Kidney (tissue), 14 donors: ENCODE data around the gene GPRC5D. TPM values are rescaled to one million over a fixed set of nuclear protein-coding genes. Genes with fewer than 3 reads are reported as not detected.

Experiments used
- DNase-seq, 5 donors: peaks; one replicate each; pipeline ENCODE4 v3.0.0-alpha.2; 2013 to 2020
- FAIRE-seq: peaks from 2 replicates; lab custom pipeline; 2012; peaks lifted over from hg19 to GRCh38; lab: Jason Lieb, UNC
- H3K27ac ChIP-seq, 2 donors: one replicate each; pipeline ENCODE4 v1.7.0; 2013; ENCODE audit warnings: low read depth in 2 of 2, low read length in 2 of 2, inconsistent platforms in 1 of 2
- H3K27me3 ChIP-seq: one replicate; pipeline ENCODE4 v1.7.1; 2013; ENCODE audit warnings: low read length, inconsistent platforms; ENCODE audit not compliant: control insufficient read depth, insufficient read depth
- H3K36me3 ChIP-seq, 3 donors: one replicate each; pipeline versions ENCODE4 v1.7.0 to v1.7.1; 2013; ENCODE audit warnings: low read length in 3 of 3, control low read depth in 1 of 3, inconsistent platforms in 1 of 3; ENCODE audit not compliant: insufficient read depth in 3 of 3, control insufficient read depth in 2 of 3
- H3K4me1 ChIP-seq, 3 donors: one replicate each; pipeline versions ENCODE4 v1.7.0 to v1.7.1; 2013; ENCODE audit warnings: low read length in 3 of 3, inconsistent platforms in 1 of 3, low read depth in 1 of 3; ENCODE audit not compliant: control insufficient read depth in 2 of 3, insufficient read depth in 2 of 3
- H3K4me3 ChIP-seq, 3 donors: one replicate each; pipeline versions ENCODE4 v1.7.0 to v1.8.1; 2013; ENCODE audit warnings: low read length in 3 of 3, control low read depth in 1 of 3, inconsistent platforms in 1 of 3
- H3K9ac ChIP-seq, 3 donors: one replicate each; pipeline versions ENCODE4 v1.7.0 to v1.7.1; 2013; ENCODE audit warnings: low read length in 3 of 3, control low read depth in 1 of 3, inconsistent platforms in 1 of 3
- H3K9me3 ChIP-seq, 3 donors: one replicate each; pipeline versions ENCODE4 v1.7.0 to v1.7.1; 2013; ENCODE audit warnings: low read length in 3 of 3, control low read depth in 1 of 3, inconsistent platforms in 1 of 3; ENCODE audit not compliant: control insufficient read depth in 2 of 3, insufficient read depth in 1 of 3
- CTCF ChIP-seq: IDR thresholded peaks from 3 replicates; pipeline ENCODE4 v1.5.1; 2012; ENCODE audit warnings: mild to moderate bottlenecking, moderate library complexity, borderline replicate concordance; ENCODE audit not compliant: insufficient read depth; ENCODE audit errors: extremely low read depth
- intact Hi-C: fragments of 100-400 bp; cut with DNase I; formaldehyde crosslinking; loops from one replicate; pipeline ENCODE4 v1.11.1; 2022
- polyA plus RNA-seq: library from polyadenylated mRNA; stranded (reverse); fragments of 350-450 nt; fragmentation: Illumina TruSeq; extraction: RNeasy Lipid Tissue Mini Kit (QIAGEN cat#74804); gene quantifications from one replicate; pipeline ENCODE4 v1.2.3, GENCODE V29; 2014; ENCODE audit warnings: low read depth, low replicate concordance; ENCODE audit not compliant: insufficient read depth
- total RNA-seq: library from RNA; stranded (reverse); fragmentation: NEBNext Ultra II Directional; extraction: Animal tissue kit (Norgen Biotek cat#: 25700); gene quantifications from one replicate; pipeline ENCODE4 v1.2.1, GENCODE V29; 2021
- donor health status: control.
- donor health status: control.
- donor health status: control.
- donor health status: control.
- donor health status: control.
- donor health status: DM: yes; HTN: yes; CAD: no.
- donor health status: Normal renal cell carcinoma (clear cell type).

The GPRC5D gene
- total and polyA plus RNA-seq, 2 donors from 2014 or later: 0.25 TPM; not detected in 1

- no peak for FAIRE-seq
- no peak overlapping the region for H3K9ac ChIP-seq
- H3K36me3 ChIP-seq: no peaks in the 10 kb centered on the region
- H3K4me1 ChIP-seq: no peaks in the 10 kb centered on the region
- H3K4me3 ChIP-seq: no peak overlapping the region
- H3K27ac ChIP-seq: no peak overlapping the region
- H3K9me3 ChIP-seq: no peaks in the 10 kb centered on the region
- TF ChIP-seq CTCF: no peak
- no peak for DNase-seq
- intact Hi-C loops: no loop called here
- no peaks in the 10 kb centered on the region for H3K27me3 ChIP-seq
Observed at GRCh38 chr12:12900786-12901157, 51.2 kb downstream of the GPRC5D start.

- no peak overlapping the region for H3K4me3 ChIP-seq
- H3K9ac ChIP-seq: no peak overlapping the region
- intact Hi-C loops: no loop called here
- H3K4me1 ChIP-seq: no peaks in the 10 kb centered on the region
- H3K9me3 ChIP-seq: no peaks in the 10 kb centered on the region
- H3K36me3 ChIP-seq: no peaks in the 10 kb centered on the region
- H3K27me3 ChIP-seq: no peaks in the 10 kb centered on the region
- FAIRE-seq (no peak), DNase-seq (no peak)
- H3K27ac ChIP-seq: no peak overlapping the region
- no peak for TF ChIP-seq CTCF
Observed at GRCh38 chr12:12899530-12900380, 52.2 kb downstream of the GPRC5D start.

- no peaks in the 10 kb centered on the region for H3K4me1 ChIP-seq
- H3K27ac ChIP-seq: no peak overlapping the region
- no peaks in the 10 kb centered on the region for H3K9me3 ChIP-seq
- no peak overlapping the region for H3K4me3 ChIP-seq
- intact Hi-C loops: no loop called here
- DNase-seq (no peak), FAIRE-seq (no peak)
- no peak overlapping the region for H3K9ac ChIP-seq
- no peaks in the 10 kb centered on the region for H3K27me3 ChIP-seq
- H3K36me3 ChIP-seq: no peaks in the 10 kb centered on the region
- TF ChIP-seq CTCF: no peak
Observed at GRCh38 chr12:12898911-12899511, 53.0 kb downstream of the GPRC5D start.
